B cell (primary cell): ENCODE measurements around the gene PTGER3. TPM values are rescaled to one million over a fixed set of nuclear protein-coding genes. Genes with fewer than 3 reads are reported as not detected.

ENCODE experiments used
- ATAC-seq: fragments of 200-7000 bp; cut with Tn5 transposase; one replicate; pipeline ENCODE4 v1.10.0; 2021; ENCODE audit warnings: low read depth, mild to moderate bottlenecking, moderate number of reproducible peaks, moderate library complexity
- CTCF ChIA-PET: fragments of 350-600 bp; sonication (Branson Sonifier 250); formaldehyde crosslinking; loops from one replicate; lab custom pipeline; 2021; ENCODE audit warnings: antibody characterized with exemption, inconsistent platforms; lab: Charles Lee
- POLR2A ChIA-PET: fragments of 350-600 bp; sonication (Branson Sonifier 250); formaldehyde crosslinking; loops from one replicate; lab custom pipeline; 2021; ENCODE audit warnings: antibody characterized with exemption; lab: Charles Lee
- DNase-seq: peaks from one replicate; pipeline ENCODE4 v3.0.0; 2013
- H2AFZ ChIP-seq: 2 replicates; pipeline ENCODE4 v1.6.1; 2012; ENCODE audit warnings: mild to moderate bottlenecking, low read depth, low read length; ENCODE audit not compliant: insufficient read depth, poor library complexity, severe bottlenecking
- H3K27ac ChIP-seq, 2 donors: 1 replicate in 1 of 2; 2 replicates in 1 of 2; pipeline ENCODE4 v1.5.1; 2012 to 2013; ENCODE audit warnings: low read length in 2 of 2, mild to moderate bottlenecking in 2 of 2, moderate library complexity in 1 of 2
- H3K27me3 ChIP-seq, 4 experiments: fragments of 200-600 bp in 1 of 4; sonication (generic) in 1 of 4; replicated peaks in 1 of 4; 1 replicate in 2 of 4; 2 replicates in 2 of 4; pipeline versions ENCODE4 v1.6.1 to v1.7.0; 2013 to 2016; ENCODE audit warnings: low read length in 3 of 4, mild to moderate bottlenecking in 2 of 4, mixed read lengths in 1 of 4, moderate library complexity in 1 of 4; ENCODE audit not compliant: insufficient read depth in 4 of 4, control insufficient read depth in 3 of 4; ENCODE audit errors: control extremely low read depth in 1 of 4
- H3K36me3 ChIP-seq, 2 experiments: replicated peaks in 1 of 2; 1 replicate in 1 of 2; 2 replicates in 1 of 2; pipeline versions ENCODE4 v1.6.1 to v1.7.1; 2013; ENCODE audit warnings: low read length in 1 of 2; ENCODE audit not compliant: insufficient read depth in 2 of 2, control insufficient read depth in 1 of 2; ENCODE audit errors: control extremely low read depth in 1 of 2, extremely low read depth in 1 of 2
- H3K4me1 ChIP-seq, 2 donors: fragments of 200-600 bp in 1 of 2; sonication (generic) in 1 of 2; 1 replicate in 1 of 2; 2 replicates in 1 of 2; pipeline versions ENCODE4 v1.5.1 to v1.6.1; 2013 to 2017; ENCODE audit warnings: low read length in 2 of 2; ENCODE audit not compliant: control insufficient read depth in 2 of 2, insufficient read depth in 2 of 2
- H3K4me2 ChIP-seq: replicated peaks from 2 replicates; pipeline ENCODE3; 2012; ENCODE audit warnings: mild to moderate bottlenecking, low read depth, low read length; ENCODE audit not compliant: poor library complexity, severe bottlenecking
- H3K4me3 ChIP-seq, 5 experiments: fragments of 200-600 bp in 1 of 5; sonication (generic) in 1 of 5; 1 replicate in 3 of 5; 2 replicates in 2 of 5; pipeline versions ENCODE4 v1.5.1 to v1.7.0; 2011 to 2016; ENCODE audit warnings: low read length in 4 of 5, mild to moderate bottlenecking in 4 of 5, low read depth in 2 of 5, control low read depth in 1 of 5, moderate library complexity in 1 of 5; ENCODE audit not compliant: insufficient read depth in 1 of 5; ENCODE audit errors: control extremely low read depth in 1 of 5, extremely low read depth in 1 of 5
- H3K79me2 ChIP-seq: fragments of 200-600 bp; sonication (generic); one replicate; pipeline ENCODE4 v1.6.0; 2016; ENCODE audit warnings: low read length; ENCODE audit not compliant: control insufficient read depth, insufficient read depth
- H3K9ac ChIP-seq: fragments of 200-600 bp; sonication (generic); 2 replicates; pipeline ENCODE4 v1.6.1; 2017; ENCODE audit warnings: mild to moderate bottlenecking, low read length, moderate library complexity
- H3K9me3 ChIP-seq, 3 donors: one replicate each; pipeline versions ENCODE4 v1.6.1 to v1.7.1; 2013; ENCODE audit warnings: low read length in 2 of 3; ENCODE audit not compliant: control insufficient read depth in 2 of 3, insufficient read depth in 1 of 3; ENCODE audit errors: control extremely low read depth in 1 of 3
- H4K20me1 ChIP-seq: 2 replicates; pipeline ENCODE4 v1.6.0; 2012; ENCODE audit warnings: mild to moderate bottlenecking, low read length; ENCODE audit not compliant: insufficient read depth, control insufficient read depth, poor library complexity, severe bottlenecking
- H3K27ac Mint-ChIP-seq: one replicate; pipeline ENCODE4 v1.8.0; 2021; ENCODE audit warnings: mixed read lengths
- H3K27me3 Mint-ChIP-seq: one replicate; pipeline ENCODE4 v1.8.0; 2021; ENCODE audit warnings: mixed read lengths
- H3K4me1 Mint-ChIP-seq: one replicate; pipeline ENCODE4 v1.8.0; 2021; ENCODE audit warnings: mixed read lengths
- H3K4me3 Mint-ChIP-seq: one replicate; pipeline ENCODE4 v1.8.0; 2021; ENCODE audit warnings: mixed read lengths
- H3K9me3 Mint-ChIP-seq: one replicate; pipeline ENCODE4 v1.8.0; 2022; ENCODE audit warnings: mixed read lengths; ENCODE audit not compliant: insufficient read depth
- EZH2 ChIP-seq: IDR thresholded peaks from 2 replicates; pipeline ENCODE4 v1.6.1; 2012; ENCODE audit warnings: borderline replicate concordance, low read depth, mild to moderate bottlenecking, moderate library complexity, low read length; ENCODE audit not compliant: insufficient read depth, poor library complexity, severe bottlenecking
- WGBS: methylation state at CpG from one replicate; pipeline ENCODE4 v1.1.5; 2013; ENCODE audit warnings: missing lambda C conversion rate; ENCODE audit not compliant: insufficient coverage; 5-methylcytosine and 5-hydroxymethylcytosine counted together
- intact Hi-C: fragments of 100-400 bp; cut with micrococcal nuclease; formaldehyde crosslinking; loops from one replicate; pipeline ENCODE4 v1.10.0; 2022
- polyA plus RNA-seq: library from polyadenylated mRNA; depleted of rRNA; stranded (reverse); fragments of >200 nt; gene quantifications from 2 replicates; pipeline ENCODE4 v1.2.3, GENCODE V29; 2012
- total RNA-seq, 2 donors: library from RNA; stranded (reverse); fragments of 120-200 nt in 1 of 2; gene quantifications; 1 replicate in 1 of 2; 2 replicates in 1 of 2; pipeline versions ENCODE4 v1.2.3 to v1.2.4, GENCODE V29; 2013 to 2022
- TF ChIP-seq, protein P1 (sequence below): fragments of 200-600 bp; IDR thresholded peaks from one replicate; pipeline ENCODE4 v1.8.0; 2022; ENCODE audit warnings: antibody characterized with exemption, mild to moderate bottlenecking

The PTGER3 gene
- total and polyA plus RNA-seq, 2 donors (not counting 1 experiment from before 2014, with no cell fraction given): 0.27 TPM; not detected in 1

DNA sequence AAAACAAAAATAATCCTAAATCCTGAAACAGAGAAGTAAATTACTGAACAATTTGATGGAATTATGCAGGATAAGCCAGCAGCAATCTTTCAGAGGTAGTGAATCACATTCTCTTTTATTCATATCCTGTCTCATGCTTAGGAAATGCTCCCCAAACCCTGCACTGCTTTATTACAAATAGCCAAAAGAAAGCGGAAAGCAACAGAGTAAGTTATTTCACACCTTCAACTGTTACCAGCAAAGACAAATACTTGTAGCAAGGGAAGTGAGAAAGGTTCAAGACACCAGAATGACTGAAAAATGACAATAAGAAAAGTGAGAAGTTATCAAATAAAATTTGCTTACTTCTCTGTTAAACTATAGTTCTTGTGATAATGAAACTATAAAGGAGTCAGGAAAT lies 27.1 kb upstream of the PTGER3 start:
- no peak overlapping the region for H2AFZ ChIP-seq
- POLR2A ChIA-PET: no interaction called here
- Mint-ChIP-seq H3K9me3 (no peaks in the 10 kb centered on the region), H3K27ac (no peak overlapping the region), H3K4me1 (peaks cover 17% of the 10 kb centered on the region), H3K27me3 (no peaks in the 10 kb centered on the region), H3K4me3 (no peak overlapping the region)
- TF ChIP-seq, protein P1, sequence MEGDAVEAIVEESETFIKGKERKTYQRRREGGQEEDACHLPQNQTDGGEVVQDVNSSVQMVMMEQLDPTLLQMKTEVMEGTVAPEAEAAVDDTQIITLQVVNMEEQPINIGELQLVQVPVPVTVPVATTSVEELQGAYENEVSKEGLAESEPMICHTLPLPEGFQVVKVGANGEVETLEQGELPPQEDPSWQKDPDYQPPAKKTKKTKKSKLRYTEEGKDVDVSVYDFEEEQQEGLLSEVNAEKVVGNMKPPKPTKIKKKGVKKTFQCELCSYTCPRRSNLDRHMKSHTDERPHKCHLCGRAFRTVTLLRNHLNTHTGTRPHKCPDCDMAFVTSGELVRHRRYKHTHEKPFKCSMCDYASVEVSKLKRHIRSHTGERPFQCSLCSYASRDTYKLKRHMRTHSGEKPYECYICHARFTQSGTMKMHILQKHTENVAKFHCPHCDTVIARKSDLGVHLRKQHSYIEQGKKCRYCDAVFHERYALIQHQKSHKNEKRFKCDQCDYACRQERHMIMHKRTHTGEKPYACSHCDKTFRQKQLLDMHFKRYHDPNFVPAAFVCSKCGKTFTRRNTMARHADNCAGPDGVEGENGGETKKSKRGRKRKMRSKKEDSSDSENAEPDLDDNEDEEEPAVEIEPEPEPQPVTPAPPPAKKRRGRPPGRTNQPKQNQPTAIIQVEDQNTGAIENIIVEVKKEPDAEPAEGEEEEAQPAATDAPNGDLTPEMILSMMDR: no peak
- peaks cover 32 to 73% of the 10 kb centered on the region in 2 experiments for H3K36me3 ChIP-seq
- DNase-seq (no peak), ATAC-seq (no peak)
- H3K79me2 ChIP-seq: peaks cover 31% of the 10 kb centered on the region
- CTCF ChIA-PET: interaction anchor here (1.1 kb wide), 1 partner anchor 16 kb away, joined by 3 read pairs; no protein-coding TSS in a partner anchor
- H3K4me3 ChIP-seq: no peak overlapping the region
- no peak overlapping the region for H3K4me2 ChIP-seq
- no CpG with 5 or more reads among the region's 1 CpG for whole genome bisulfite sequencing
- peaks cover 0 to 10% of the 10 kb centered on the region in 2 donors for H3K4me1 ChIP-seq
- no peaks in the 10 kb centered on the region for H3K27me3 ChIP-seq
- no peaks in the 10 kb centered on the region for H3K9me3 ChIP-seq
- peaks cover 43% of the 10 kb centered on the region for H4K20me1 ChIP-seq
- no peak overlapping the region for H3K27ac ChIP-seq
- H3K9ac ChIP-seq: no peak overlapping the region
- intact Hi-C loops: no loop called here

DNA sequence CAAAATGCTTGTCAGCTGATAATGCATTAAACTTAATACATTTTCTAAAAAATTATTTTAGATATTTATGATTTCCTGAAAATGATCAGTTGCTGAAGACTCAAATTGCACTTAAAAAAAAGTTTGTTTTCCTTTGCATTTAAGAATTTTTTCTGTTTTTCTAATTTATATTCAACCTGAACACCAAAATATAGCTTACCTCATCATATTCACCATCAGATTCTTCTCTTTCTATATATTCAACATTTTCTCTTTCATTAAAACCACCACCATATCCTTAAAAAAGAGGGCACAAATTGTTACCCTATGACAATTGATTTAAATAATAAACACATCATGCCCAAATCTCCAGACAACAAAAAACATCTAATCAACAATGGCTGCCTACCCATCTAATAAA lies 24.7 kb upstream of the PTGER3 start:
- H3K36me3 ChIP-seq: peaks cover 40 to 84% of the 10 kb centered on the region in 2 experiments
- Mint-ChIP-seq H3K27me3 (no peaks in the 10 kb centered on the region), H3K27ac (no peak overlapping the region), H3K4me1 (peaks cover 6% of the 10 kb centered on the region), H3K4me3 (no peak overlapping the region), H3K9me3 (no peaks in the 10 kb centered on the region)
- no peak overlapping the region for H2AFZ ChIP-seq
- DNase-seq: no peak
- intact Hi-C loops: no loop called here
- H4K20me1 ChIP-seq: peaks cover 43% of the 10 kb centered on the region
- H3K9ac ChIP-seq: no peak overlapping the region
- H3K4me2 ChIP-seq: no peak overlapping the region
- no peaks in the 10 kb centered on the region for H3K9me3 ChIP-seq
- no peak overlapping the region for H3K4me3 ChIP-seq
- no peaks in the 10 kb centered on the region for H3K27me3 ChIP-seq
- no peak for ATAC-seq
- H3K4me1 ChIP-seq: no peaks in the 10 kb centered on the region
- peaks cover 9% of the 10 kb centered on the region for H3K79me2 ChIP-seq
- CTCF ChIA-PET: interaction anchor here (0.6 kb wide), 1 partner anchor 12 kb away, joined by 3 read pairs; no protein-coding TSS in a partner anchor
- no peak for TF ChIP-seq EZH2
- TF ChIP-seq, protein P1: no peak
- POLR2A ChIA-PET: no interaction called here
- no peak overlapping the region for H3K27ac ChIP-seq
